Astrocyte (in vitro differentiated cells and primary cell): ENCODE data around the gene LZTFL1. TPM values are rescaled to one million over a fixed set of nuclear protein-coding genes. Genes with fewer than 3 reads are reported as not detected.

ENCODE experiments used
- DNase-seq: peaks from one replicate; pipeline ENCODE4 v3.0.0-alpha.2; 2010; ENCODE audit warnings: low read depth
- FAIRE-seq: peaks from 2 replicates; lab custom pipeline; 2011; peaks lifted over from hg19 to GRCh38; lab: Jason Lieb, UNC
- H2AFZ ChIP-seq: 2 replicates; pipeline ENCODE4 v1.6.0; 2012; ENCODE audit warnings: low read depth, low read length, inconsistent platforms
- H3K27ac ChIP-seq: 2 replicates; pipeline ENCODE4 v1.5.1; 2011; ENCODE audit warnings: low read depth, low read length, inconsistent platforms
- H3K27me3 ChIP-seq: 2 replicates; pipeline ENCODE4 v1.6.0; 2011; ENCODE audit warnings: low read length, inconsistent platforms; ENCODE audit not compliant: insufficient read depth
- H3K36me3 ChIP-seq: 2 replicates; pipeline ENCODE4 v1.5.1; 2011; ENCODE audit warnings: low read length, inconsistent platforms; ENCODE audit not compliant: insufficient read depth
- H3K4me1 ChIP-seq: 2 replicates; pipeline ENCODE4 v1.5.1; 2011; ENCODE audit warnings: low read length, inconsistent platforms; ENCODE audit not compliant: insufficient read depth
- H3K4me2 ChIP-seq: 2 replicates; pipeline ENCODE4 v1.6.0; 2012; ENCODE audit warnings: low read length, inconsistent platforms
- H3K4me3 ChIP-seq: 2 replicates; pipeline ENCODE4 v1.5.1; 2011; ENCODE audit warnings: low read depth, mild to moderate bottlenecking, low read length, inconsistent platforms; ENCODE audit not compliant: insufficient read depth
- H3K79me2 ChIP-seq: 2 replicates; pipeline ENCODE4 v1.6.0; 2012; ENCODE audit warnings: mild to moderate bottlenecking, low read length, inconsistent platforms; ENCODE audit not compliant: insufficient read depth
- H3K9ac ChIP-seq: 2 replicates; pipeline ENCODE4 v1.6.0; 2012; ENCODE audit warnings: mild to moderate bottlenecking, low read length, inconsistent platforms
- H3K9me3 ChIP-seq: 2 replicates; pipeline ENCODE4 v1.5.1; 2012; ENCODE audit warnings: low read depth, mild to moderate bottlenecking, low read length, inconsistent platforms; ENCODE audit not compliant: insufficient read depth
- H4K20me1 ChIP-seq: 2 replicates; pipeline ENCODE4 v1.6.0; 2012; ENCODE audit warnings: low read length, inconsistent platforms; ENCODE audit not compliant: insufficient read depth
- H3K27ac Mint-ChIP-seq: one replicate; pipeline ENCODE4 v1.8.0; 2021; ENCODE audit warnings: mild to moderate bottlenecking, mixed read lengths; ENCODE audit not compliant: unreplicated experiment
- H3K27me3 Mint-ChIP-seq: one replicate; pipeline ENCODE4 v1.8.0; 2021; ENCODE audit warnings: low read depth, mixed read lengths; ENCODE audit not compliant: unreplicated experiment
- H3K36me3 Mint-ChIP-seq: one replicate; pipeline ENCODE4 v1.8.0; 2021; ENCODE audit warnings: low read depth, mixed read lengths; ENCODE audit not compliant: unreplicated experiment
- H3K4me1 Mint-ChIP-seq: one replicate; pipeline ENCODE4 v1.8.0; 2021; ENCODE audit warnings: low read depth, mixed read lengths; ENCODE audit not compliant: unreplicated experiment
- H3K4me3 Mint-ChIP-seq: one replicate; pipeline ENCODE4 v1.8.0; 2021; ENCODE audit warnings: mild to moderate bottlenecking, moderate library complexity, mixed read lengths; ENCODE audit not compliant: unreplicated experiment
- H3K9me3 Mint-ChIP-seq: one replicate; pipeline ENCODE4 v1.8.0; 2021; ENCODE audit warnings: mild to moderate bottlenecking, mixed read lengths; ENCODE audit not compliant: unreplicated experiment
- EZH2 ChIP-seq: IDR thresholded peaks from 2 replicates; pipeline ENCODE4 v1.6.1; 2012; ENCODE audit warnings: mild to moderate bottlenecking, low read length, inconsistent platforms; ENCODE audit not compliant: insufficient read depth
- total RNA-seq: library from RNA; stranded (reverse); gene quantifications from 2 replicates; pipeline ENCODE4 v1.2.1, GENCODE V29; 2021
- TF ChIP-seq, protein P1 (sequence below): IDR thresholded peaks from 2 replicates; pipeline ENCODE4 v1.5.1; 2011; ENCODE audit warnings: low read depth, mild to moderate bottlenecking, inconsistent platforms, low read length, moderate library complexity; ENCODE audit not compliant: insufficient read depth

Gene LZTFL1
- total RNA-seq, 1 donor from 2014 or later = 20.6 TPM

DNA sequence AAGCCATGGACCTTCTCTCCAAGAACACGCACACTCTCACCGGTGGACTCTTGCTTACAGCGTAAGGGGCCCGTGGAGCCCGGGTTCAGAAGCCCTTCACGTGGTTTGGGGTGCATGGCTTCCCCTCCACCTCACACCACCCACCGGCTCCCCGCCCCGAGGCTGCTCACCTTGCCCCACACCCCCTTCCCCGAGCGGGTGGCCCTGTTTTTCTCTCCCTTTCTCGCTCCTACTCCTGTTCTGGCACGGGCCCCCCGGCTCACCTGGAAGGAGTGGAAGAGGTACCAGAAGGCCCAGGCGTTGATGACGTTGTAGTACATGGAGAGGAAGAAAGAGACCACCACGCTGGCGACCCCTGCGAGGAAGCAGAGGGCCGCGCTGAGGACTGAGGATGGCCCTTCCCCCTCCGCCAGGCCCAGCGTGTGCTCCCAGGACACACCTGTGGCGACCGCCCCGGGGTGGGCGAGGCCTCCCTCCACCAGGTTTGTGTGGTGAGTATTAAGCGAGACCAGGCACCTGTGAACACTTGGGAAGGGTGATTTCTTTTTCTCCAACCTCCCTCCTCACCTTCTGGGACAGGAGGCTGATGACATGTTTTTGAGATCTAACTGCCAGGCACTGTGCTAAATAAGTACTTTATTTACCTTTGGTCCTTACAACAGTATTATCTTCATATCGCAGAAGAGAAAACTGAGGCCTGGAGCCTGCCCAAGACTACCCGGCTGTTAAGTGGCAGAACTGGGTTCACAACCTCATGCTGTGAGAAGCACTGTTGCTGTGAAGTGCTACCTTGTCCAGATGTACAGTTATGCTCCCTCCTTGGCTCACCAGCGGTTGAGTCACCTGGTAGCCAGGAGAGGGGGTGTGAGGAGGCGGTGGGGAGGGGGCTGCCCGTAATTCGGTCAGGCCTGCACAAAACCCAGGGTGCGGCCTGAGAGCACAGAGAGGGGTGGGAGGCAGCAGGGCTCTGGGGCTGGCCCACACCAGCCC is 61.9 kb downstream of the LZTFL1 start:
- Mint-ChIP-seq H3K27ac (no peak overlapping the region), H3K4me1 (no peaks in the 10 kb centered on the region), H3K9me3 (peaks cover 2% of the 10 kb centered on the region), H3K36me3 (no peaks in the 10 kb centered on the region), H3K27me3 (peaks cover 32% of the 10 kb centered on the region), H3K4me3 (no peak overlapping the region)
- Histone ChIP-seq H2AFZ (no peak overlapping the region), H3K79me2 (no peaks in the 10 kb centered on the region), H3K4me2 (no peak overlapping the region), H3K36me3 (no peaks in the 10 kb centered on the region), H4K20me1 (no peaks in the 10 kb centered on the region), H3K27me3 (peaks cover 9% of the 10 kb centered on the region), H3K4me3 (no peak overlapping the region), H3K27ac (no peak overlapping the region), H3K9ac (no peak overlapping the region), H3K4me1 (no peaks in the 10 kb centered on the region), H3K9me3 (no peaks in the 10 kb centered on the region)
- DNase-seq (no peak), FAIRE-seq (no peak)
- TF ChIP-seq EZH2 = no peak
- TF ChIP-seq, protein P1, sequence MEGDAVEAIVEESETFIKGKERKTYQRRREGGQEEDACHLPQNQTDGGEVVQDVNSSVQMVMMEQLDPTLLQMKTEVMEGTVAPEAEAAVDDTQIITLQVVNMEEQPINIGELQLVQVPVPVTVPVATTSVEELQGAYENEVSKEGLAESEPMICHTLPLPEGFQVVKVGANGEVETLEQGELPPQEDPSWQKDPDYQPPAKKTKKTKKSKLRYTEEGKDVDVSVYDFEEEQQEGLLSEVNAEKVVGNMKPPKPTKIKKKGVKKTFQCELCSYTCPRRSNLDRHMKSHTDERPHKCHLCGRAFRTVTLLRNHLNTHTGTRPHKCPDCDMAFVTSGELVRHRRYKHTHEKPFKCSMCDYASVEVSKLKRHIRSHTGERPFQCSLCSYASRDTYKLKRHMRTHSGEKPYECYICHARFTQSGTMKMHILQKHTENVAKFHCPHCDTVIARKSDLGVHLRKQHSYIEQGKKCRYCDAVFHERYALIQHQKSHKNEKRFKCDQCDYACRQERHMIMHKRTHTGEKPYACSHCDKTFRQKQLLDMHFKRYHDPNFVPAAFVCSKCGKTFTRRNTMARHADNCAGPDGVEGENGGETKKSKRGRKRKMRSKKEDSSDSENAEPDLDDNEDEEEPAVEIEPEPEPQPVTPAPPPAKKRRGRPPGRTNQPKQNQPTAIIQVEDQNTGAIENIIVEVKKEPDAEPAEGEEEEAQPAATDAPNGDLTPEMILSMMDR = no peak

DNA sequence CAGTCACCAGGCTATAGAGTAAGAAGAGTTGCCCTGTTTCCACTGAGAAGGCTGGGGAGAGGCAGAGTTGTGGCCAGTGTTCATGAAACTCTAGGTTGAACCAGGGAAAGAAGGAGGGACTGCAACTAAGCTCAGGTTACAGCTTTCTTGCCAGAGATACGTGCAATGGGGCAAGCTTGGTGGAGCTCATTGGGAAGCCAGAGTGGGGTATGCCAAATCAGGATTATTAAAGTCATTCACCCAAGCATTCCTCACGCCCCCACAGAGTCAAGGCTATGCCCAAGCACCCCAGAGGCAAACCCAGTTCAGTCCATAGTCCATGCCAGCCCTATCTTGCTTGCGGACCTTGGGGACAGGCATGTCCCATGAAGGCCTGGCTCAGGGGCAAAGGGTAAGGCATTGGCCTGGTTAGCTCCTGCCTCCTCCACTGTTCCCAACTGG is 63.1 kb downstream of the LZTFL1 start:
- no peaks in the 10 kb centered on the region for H3K9me3 ChIP-seq
- H3K36me3 ChIP-seq = no peaks in the 10 kb centered on the region
- no peaks in the 10 kb centered on the region for H3K36me3 Mint-ChIP-seq
- TF ChIP-seq, protein P1 = no peak
- TF ChIP-seq EZH2 = no peak
- no peak overlapping the region for H3K4me2 ChIP-seq
- H3K79me2 ChIP-seq = no peaks in the 10 kb centered on the region
- H3K27me3 Mint-ChIP-seq = peaks cover 43% of the 10 kb centered on the region
- no peaks in the 10 kb centered on the region for H3K4me1 Mint-ChIP-seq
- H4K20me1 ChIP-seq = no peaks in the 10 kb centered on the region
- no peak for DNase-seq
- no peaks in the 10 kb centered on the region for H3K9me3 Mint-ChIP-seq
- peaks cover 8% of the 10 kb centered on the region for H3K27me3 ChIP-seq
- H3K9ac ChIP-seq = no peak overlapping the region
- no peak overlapping the region for H3K27ac Mint-ChIP-seq
- H2AFZ ChIP-seq = no peak overlapping the region
- no peak overlapping the region for H3K27ac ChIP-seq
- H3K4me1 ChIP-seq = no peaks in the 10 kb centered on the region
- H3K4me3 ChIP-seq = no peak overlapping the region
- no peak for FAIRE-seq
- no peak overlapping the region for H3K4me3 Mint-ChIP-seq
